Hindlimb muscle (tissue), 1 donor: ENCODE measurements around the gene TMEM101. TPM values are rescaled to one million over a fixed set of nuclear protein-coding genes. Genes with fewer than 3 reads are reported as not detected.
"Not testable (repeated sequence)": the region's sequence is repeated elsewhere in the genome, so short reads cannot be mapped to it uniquely, and the experiment has no call there.

ENCODE experiments used
- DNase-seq: peaks from one replicate; pipeline ENCODE4 v3.0.0-alpha.2; 2013
- polyA plus RNA-seq: library from polyadenylated mRNA; unstranded; fragments of 120-200 nt; gene quantifications from one replicate; pipeline ENCODE4 v1.2.1, GENCODE V29; 2013; ENCODE audit not compliant: insufficient read length

TMEM101 gene
- polyA plus RNA-seq, 1 donor: 33.1 TPM

GRCh38 chr17:44023545-44024270 is 8.9 kb upstream of the TMEM101 start:
- no peak for DNase-seq

- DNase-seq: no peak
Measured at GRCh38 chr17:44022246-44022645, 7.5 kb upstream of the TMEM101 start.

DNA sequence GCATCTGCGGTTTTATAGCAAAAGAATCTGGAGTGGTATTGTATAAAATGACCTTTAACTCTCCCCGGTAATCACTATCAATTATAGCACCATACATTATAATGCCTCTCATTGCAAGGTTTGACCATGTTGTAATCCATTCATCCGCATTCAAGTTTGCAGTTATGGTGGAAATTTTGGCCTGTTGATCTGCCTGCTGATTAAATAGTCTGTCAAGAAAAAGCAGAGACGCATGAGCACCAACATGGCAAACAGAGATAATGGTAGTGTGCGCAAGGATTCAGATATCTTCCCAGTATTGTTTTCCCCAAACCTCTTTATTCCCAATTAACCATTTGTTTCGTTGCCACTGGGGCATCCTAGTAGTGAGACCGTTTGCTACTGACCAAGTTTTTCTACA is 6.5 kb upstream of the TMEM101 start:
- DNase-seq: not testable (repeated sequence)

- no peak for DNase-seq
Measured at GRCh38 chr17:44014133-44014436, 678 bp downstream of the TMEM101 start.

- no peak for DNase-seq
Measured at GRCh38 chr17:44012874-44013273, 1.9 kb downstream of the TMEM101 start.

- no peak for DNase-seq
Measured at GRCh38 chr17:44012391-44012790, 2.4 kb downstream of the TMEM101 start.

- DNase-seq: no peak
Measured at GRCh38 chr17:44011876-44012275, 2.9 kb downstream of the TMEM101 start.

DNA sequence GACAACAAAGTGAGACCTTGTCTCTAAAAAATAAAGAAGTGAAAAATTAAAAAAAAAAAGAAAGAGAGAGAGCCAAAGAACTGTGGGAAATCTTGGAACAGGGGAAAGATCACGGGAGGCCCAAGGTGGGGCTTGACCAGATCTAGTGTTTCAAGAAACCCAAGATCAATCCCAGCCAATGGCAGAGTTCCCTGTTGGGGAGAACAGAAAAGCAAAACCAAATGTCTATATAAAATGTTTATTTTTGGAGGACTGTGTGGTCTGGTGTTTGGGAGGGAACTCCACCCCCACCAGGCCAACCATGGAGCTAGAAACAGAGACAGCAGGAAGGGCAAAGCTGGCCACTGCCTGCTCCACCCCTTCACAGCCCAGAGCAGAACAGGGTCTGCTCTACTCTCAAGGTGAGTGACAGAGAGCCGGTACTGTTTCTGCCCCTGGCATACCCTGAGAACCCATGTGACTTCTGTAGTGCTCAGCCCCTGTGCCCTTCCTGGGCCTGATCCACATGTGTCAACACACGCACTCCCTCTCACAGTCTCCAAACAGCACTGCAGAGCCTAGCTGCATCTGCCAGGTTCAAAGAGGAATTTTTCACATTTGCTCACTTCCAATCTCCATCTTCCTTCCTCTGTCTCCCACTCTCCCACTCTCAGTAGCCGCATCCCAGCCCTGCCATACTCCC is 3.7 kb downstream of the TMEM101 start:
- DNase-seq: no peak

DNA sequence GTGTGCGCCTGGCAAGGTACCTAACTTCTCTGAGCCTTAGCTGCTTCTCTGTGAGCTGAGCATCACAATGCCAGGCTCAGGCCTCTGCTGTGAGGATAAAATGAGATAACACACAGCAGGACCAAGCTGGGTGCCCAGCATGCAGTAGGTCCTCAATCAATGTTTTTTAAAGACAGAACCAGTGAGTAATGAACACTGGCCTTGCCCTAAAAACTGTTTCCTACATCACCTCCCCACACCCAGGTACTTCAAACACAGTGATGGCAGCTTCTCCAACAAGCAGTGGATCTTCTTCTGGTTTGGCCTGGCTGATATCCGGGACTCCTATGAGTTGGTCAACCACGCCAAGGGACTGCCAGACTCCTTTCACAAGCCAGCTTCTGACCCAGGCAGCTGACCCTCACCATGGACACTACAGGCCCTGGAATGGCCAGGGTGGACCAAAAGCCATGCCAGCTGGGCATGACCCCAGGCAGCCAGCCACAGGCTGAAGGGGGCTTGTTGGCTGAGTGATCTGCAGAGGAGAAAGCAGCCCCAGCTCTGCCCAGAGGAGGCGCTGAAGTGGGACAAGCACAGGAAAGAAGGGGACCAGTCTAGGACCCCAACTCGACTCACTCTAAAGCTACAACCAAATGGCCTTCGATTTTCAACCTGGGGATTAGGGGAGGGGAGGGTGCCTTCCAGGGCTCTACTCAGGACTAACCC is 6.4 kb downstream of the TMEM101 start:
- DNase-seq: no peak

- DNase-seq: no peak
Measured at GRCh38 chr17:44007346-44008204, 7.2 kb downstream of the TMEM101 start.

DNA sequence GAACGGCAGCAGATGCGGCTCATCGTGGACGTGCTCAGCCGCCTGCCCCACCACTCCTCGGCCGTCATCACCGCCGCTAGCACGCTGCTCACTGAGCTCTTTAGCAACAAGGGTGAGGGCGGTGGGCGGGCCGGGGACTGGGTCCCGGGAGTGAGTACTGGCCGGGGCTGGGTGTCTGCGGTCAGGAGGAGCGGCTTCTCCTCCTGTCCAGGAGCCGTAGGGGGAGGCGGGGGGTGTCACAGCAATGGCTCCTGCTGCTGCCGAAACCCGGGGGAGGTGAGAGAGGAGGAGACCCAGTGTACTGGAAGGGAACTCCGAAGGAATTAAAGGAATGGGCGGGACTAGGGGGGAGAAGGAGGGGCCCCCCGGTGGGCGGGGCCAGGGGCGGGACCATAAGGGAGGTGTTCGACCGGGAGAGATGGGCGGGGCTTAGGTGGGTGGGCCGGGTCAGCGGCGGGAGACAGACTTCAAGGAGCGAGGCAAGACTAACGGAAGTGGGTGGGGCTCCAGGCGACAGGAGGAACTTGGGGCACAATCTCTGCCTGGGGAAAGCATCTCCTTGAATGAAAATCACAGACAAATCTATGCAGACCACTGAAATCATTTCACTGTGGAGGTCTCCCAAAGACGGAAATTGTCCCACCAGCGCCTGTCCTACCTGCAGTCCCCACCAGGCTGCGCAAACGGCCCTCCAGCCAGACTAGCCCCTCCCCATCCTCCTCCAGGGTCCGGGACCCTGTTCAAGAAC is 8.0 kb downstream of the TMEM101 start:
- peak; percentile 90 for DNase-seq

DNA sequence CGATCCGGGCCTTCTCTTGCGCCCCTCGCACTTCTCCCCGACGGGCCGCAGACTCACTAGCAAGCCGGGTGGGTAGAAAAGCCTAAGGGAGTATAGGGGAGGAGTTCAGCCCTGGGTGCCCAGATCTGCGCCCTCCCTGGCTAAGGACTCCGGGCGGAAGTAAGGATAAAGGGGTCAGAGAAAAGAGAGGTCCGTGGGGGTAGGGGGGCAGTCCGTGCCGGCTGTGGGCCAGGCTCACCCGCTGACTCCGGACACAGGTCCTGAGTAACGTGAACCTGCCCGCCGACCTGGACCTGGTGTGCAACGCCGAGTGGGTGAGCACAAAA is 8.5 kb downstream of the TMEM101 start:
- DNase-seq: no peak

DNA sequence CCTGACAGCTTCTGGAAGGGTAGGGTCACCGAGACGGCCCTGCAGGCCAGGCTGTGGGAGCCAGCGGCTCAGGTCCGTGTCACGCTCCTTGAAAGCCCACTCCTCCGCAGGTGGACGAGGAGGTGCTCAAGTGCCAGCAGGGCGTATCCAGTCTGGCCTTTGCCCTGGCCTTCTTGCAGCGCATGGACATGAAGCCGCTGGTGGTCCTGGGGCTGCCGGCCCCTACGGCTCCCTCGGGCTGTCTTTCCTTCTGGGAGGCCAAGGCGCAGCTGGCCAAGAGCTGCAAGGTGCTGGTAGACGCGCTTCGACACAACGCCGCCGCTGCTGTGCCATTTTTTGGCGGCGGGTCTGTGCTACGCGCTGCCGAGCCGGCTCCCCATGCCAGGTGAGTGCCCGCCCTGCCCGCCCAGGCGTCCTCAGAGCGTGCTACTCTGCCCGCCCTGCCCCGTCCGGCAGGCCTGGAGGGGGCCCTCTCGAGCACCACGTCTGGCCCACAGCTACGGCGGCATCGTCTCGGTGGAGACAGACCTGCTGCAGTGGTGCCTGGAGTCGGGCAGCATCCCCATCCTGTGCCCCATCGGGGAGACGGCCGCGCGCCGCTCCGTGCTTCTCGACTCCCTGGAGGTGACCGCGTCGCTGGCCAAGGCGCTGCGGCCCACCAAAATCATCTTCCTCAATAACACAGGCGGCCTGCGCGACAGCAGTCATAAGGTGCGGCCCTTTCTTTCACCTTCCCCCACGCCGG is 9.1 kb downstream of the TMEM101 start:
- DNase-seq: no peak

DNA sequence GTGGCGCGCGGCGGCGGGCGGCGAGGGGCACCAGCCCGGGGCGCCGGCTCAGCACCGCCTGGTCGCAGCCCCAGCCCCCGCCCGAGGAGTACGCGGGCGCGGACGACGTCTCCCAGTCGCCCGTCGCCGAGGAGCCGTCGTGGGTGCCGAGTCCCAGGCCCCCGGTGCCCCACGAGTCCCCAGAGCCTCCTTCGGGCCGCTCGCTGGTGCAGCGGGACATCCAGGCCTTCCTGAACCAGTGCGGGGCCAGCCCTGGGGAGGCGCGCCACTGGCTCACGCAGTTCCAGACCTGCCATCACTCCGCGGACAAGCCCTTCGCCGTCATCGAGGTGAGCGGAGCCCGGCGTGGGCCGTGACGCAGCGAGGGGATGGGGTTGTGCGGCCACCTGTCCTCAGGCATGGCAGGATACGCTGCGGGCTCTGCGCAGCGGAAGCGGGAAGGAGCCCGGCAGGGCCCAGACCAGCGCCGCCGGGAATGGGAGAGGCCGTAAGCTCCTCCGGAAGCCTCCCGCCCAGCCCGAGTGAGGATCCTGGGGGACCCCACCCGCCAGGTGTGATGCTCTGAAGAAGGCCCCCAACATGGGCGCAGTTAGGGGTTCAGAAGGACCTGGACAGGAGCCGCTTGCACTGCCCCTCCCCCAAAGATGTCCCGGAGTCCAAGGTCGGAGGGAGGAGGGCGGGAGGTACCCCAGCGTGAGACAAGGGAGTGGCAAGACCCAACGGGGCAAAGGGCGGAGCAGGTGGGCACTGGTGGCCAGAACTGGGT is 9.8 kb downstream of the TMEM101 start:
- no peak for DNase-seq

DNA sequence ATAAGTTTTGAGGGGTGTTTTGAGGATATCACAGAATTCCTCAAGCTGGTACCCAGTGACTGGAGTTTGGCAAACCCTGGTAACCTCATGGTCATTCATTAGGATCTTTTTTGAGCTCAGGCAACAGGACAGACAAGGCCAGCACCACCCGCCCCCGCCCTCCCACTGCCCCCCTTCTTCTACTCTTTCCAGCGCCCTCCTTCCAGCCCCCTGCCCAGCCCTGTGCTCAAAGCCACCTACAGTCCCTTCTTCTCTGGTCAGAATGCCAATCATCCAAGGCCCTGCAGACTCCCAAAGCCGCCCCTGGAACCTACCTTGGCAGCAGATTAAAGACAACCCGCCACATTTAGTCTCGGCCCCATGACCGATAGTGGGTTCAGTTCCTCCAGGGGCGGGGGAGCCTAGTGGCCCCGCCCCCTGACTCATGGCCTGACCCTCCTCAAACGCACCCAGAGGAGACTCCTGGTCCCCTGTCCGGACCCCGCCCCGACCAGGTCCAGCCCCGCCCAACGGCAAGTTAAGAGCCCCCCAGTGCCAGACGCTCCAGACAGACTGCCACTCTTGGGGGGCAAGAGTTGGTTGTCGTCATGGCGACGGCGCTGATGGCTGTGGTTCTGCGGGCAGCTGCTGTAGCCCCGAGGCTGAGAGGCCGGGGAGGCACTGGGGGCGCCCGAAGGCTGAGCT is 10.5 kb downstream of the TMEM101 start, which contains the start of gene NAGS:
Gene NAGS (plus strand): TSS at position 546 of the 684 bp plus-strand sequence. CDS start 42 bp downstream, at position 588.
- DNase-seq: no peak

- no peak for DNase-seq
Measured at GRCh38 chr17:44002141-44002848, 12.5 kb downstream of the TMEM101 start.

DNA sequence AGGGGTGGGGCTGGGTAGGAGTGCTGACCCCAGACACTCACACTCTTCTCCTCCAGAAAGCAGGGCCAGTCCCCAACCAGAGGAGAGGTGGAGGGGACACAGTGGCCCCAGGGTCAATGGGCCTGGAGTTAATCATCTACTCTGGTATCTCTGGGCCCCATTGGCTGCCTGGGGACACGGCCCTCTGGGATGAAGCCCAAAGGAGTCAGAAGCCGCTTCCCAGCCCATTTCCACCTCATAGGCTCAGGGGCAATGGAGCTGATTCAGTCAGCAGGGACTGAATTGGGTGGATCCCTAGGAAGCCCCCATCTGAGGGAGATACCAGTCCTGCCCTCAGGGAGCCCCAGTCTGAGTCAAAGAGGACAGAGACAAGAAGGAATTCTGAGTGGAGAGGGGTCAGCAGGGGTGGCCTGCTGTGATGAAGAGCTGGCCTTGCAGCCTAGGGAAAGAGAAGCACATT is 13.3 kb downstream of the TMEM101 start:
- no peak for DNase-seq

GRCh38 chr17:44000871-44001460 is 13.8 kb downstream of the TMEM101 start:
- no peak for DNase-seq
